ENCODE results near the gene ZC3H7A.
"Not testable (repeated sequence)": the region's sequence is repeated elsewhere in the genome, so short reads cannot be mapped to it uniquely, and the experiment has no call there.

The ZC3H7A gene

GRCh38 chr16:11816123-11816522 lies 19.1 kb upstream of the ZC3H7A start:
- TF ChIP-seq, protein P1, sequence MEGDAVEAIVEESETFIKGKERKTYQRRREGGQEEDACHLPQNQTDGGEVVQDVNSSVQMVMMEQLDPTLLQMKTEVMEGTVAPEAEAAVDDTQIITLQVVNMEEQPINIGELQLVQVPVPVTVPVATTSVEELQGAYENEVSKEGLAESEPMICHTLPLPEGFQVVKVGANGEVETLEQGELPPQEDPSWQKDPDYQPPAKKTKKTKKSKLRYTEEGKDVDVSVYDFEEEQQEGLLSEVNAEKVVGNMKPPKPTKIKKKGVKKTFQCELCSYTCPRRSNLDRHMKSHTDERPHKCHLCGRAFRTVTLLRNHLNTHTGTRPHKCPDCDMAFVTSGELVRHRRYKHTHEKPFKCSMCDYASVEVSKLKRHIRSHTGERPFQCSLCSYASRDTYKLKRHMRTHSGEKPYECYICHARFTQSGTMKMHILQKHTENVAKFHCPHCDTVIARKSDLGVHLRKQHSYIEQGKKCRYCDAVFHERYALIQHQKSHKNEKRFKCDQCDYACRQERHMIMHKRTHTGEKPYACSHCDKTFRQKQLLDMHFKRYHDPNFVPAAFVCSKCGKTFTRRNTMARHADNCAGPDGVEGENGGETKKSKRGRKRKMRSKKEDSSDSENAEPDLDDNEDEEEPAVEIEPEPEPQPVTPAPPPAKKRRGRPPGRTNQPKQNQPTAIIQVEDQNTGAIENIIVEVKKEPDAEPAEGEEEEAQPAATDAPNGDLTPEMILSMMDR (IDR thresholded peaks at IDR 0.05) = no peak
- TF ChIP-seq ZFX (IDR thresholded peaks at IDR 0.05; ENCODE audit: borderline replicate concordance) = no peak
- no peak overlapping the region for H3K27ac ChIP-seq

DNA sequence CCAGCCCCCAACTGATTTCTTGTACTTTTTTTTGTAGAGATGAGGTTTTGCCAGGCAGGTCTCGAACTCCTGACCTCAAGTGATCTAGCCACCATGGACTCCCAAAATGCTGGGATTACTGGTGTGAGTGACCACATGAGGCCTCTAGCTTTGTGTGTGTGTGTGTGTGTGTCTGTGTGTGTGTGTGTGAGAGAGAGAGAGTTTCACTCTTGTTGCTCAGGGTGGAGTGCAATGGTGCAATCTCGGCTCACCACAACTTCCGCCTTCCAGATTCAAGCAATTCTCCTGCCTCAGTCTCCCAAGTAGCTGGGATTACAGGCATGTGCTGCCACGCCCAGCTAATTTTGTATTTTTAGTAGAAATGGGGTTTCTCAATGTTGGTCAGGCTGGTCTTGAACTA lies 17.7 kb upstream of the ZC3H7A start:
- H3K27ac ChIP-seq = not testable (repeated sequence)

GRCh38 chr16:11806721-11807120 lies 9.7 kb upstream of the ZC3H7A start:
- no peak overlapping the region for H3K27ac ChIP-seq
- TF ChIP-seq, protein P1 (IDR thresholded peaks at IDR 0.05) = no peak
- no peak for TF ChIP-seq ZFX (IDR thresholded peaks at IDR 0.05; ENCODE audit: borderline replicate concordance)

DNA sequence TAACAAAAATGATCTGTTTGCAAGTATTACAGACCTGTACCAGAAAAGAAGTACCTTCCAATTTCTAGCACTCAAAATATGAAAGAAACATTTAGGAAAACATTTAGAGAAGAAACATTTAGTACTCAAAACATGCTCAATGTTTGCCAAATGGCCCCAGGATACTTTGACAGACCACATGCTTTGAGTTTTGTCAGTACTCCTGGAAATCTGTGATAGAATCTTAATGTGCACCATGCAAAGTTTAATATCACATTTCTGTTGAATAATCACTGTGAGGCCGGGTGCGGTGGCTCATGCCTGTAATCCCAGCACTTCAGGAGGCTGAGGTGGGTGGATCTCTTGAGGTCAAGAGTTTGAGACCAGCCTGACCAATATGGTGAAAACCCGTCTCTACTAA lies 8.5 kb upstream of the ZC3H7A start:
- H3K27ac ChIP-seq = no peak overlapping the region
- no peak for TF ChIP-seq ZFX (IDR thresholded peaks at IDR 0.05; ENCODE audit: borderline replicate concordance)
- TF ChIP-seq, protein P1 (IDR thresholded peaks at IDR 0.05) = no peak

DNA sequence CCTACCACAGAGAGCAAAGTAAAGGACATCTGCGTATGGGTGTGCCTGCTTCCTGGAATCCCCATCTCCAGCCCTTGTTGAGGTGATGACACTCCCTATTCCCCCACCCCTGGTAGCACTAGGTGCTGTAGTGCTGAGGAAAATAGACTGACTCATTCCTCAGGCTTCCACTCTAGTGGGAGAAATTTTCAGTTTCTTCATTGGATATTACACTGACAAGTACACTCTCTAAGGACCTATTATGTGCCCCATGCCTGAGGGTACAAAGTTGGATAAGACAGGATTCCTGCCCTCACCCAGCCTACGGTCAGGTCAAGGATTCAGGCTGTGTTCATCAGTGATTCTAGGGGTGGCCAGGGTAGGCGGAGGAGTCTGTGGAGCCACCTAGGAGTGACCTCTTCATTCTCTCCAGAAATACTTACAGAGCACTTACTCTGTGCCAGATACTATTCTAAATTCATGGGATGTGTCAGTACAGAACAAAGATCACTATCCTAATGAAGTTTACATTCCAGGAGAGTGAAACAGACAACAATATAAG lies 4.5 kb upstream of the ZC3H7A start:
- TF ChIP-seq ZFX (IDR thresholded peaks at IDR 0.05; ENCODE audit: borderline replicate concordance) = no peak
- TF ChIP-seq, protein P1 (IDR thresholded peaks at IDR 0.05) = no peak
- H3K27ac ChIP-seq = no peak overlapping the region

GRCh38 chr16:11800382-11800718 lies 3.3 kb upstream of the ZC3H7A start:
- no peak overlapping the region for H3K27ac ChIP-seq
- no peak for TF ChIP-seq ZFX (IDR thresholded peaks at IDR 0.05; ENCODE audit: borderline replicate concordance)
- TF ChIP-seq, protein P1 (IDR thresholded peaks at IDR 0.05) = no peak

DNA sequence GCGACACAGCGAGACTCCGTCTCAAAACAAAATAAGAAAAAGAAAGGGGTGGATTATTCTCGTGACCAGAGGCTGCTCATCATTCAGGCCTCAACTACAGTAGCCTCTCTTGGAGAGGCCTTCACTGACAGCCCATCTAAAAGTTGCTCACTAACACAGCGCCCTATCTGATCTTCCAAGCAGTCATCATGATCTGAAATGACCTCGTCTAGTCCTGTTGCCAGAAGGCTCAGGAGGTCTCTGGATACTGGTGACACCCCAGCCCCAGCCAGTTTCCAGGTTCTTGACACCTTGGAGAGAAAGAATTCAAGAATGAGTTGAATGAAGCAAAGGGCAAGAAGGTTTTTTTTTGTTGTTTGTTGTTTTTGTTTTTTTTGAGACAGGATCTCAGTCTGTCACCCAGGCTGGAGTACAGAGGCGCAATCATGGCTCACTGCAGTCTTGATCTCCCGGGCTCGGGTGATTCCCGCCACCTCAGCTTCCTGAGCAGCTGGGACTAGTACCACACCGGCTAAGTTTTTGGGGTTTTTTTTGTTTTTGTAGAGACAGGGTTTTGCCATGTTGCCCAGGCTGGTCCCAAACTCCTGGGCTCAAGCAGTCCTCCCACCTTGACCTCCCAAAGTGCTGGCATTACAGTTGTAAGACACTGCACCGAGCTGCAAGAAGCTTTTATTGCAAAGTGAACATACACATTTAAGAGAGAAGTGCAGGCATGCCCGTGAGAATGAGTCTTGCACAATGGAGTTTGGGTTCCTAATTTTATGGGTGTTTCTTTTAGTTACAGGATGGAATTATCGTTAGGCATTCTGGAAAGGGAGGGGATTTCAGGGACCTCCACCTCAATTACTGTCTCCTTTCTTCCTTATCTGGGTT lies 2.7 kb upstream of the ZC3H7A start:
- H3K27ac ChIP-seq = no peak overlapping the region
- no peak for TF ChIP-seq ZFX (IDR thresholded peaks at IDR 0.05; ENCODE audit: borderline replicate concordance)
- TF ChIP-seq, protein P1 (IDR thresholded peaks at IDR 0.05) = no peak

All from 22Rv1 (cell line).